ENCODE results near the gene CCDC3. TPM values are rescaled to one million over a fixed set of nuclear protein-coding genes. Genes with fewer than 3 reads are reported as not detected.

The CCDC3 gene
- total and polyA plus RNA-seq, 9 donors, result 10.5 to 34.7 (median 22.3) TPM

DNA sequence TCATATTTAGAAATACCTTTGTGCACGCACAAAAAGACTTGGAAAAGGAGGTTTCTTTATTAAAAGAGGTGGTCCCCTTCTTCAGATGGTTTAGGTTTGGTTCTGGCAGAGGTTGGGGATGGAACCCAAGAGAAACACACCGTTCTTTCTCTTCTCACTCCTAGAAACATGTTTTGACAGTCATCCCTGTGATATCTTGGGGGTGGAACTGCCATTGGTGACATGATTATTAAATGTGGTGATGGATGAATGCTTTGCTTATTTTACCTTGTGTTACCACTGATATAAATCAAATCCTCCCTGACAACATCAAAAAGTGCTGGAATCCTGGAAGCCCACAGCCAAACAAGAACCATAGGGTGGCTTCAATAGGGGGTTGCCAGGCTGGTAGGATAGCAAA is 146.5 kb downstream of the CCDC3 start:
- DNase-seq, result no peak
- Histone ChIP-seq H3K4me3 (ENCODE audit: low read length) (no peak overlapping the region), H3K4me1 (ENCODE audit: control insufficient read depth, insufficient read depth, low read length) (peaks cover 3% of the 10 kb centered on the region), H3K36me3 (ENCODE audit: control insufficient read depth, insufficient read depth, low read length) (no peaks in the 10 kb centered on the region), H3K27me3 (ENCODE audit: control insufficient read depth, insufficient read depth, low read length) (no peaks in the 10 kb centered on the region), H3K27ac (ENCODE audit: low read length) (no peak overlapping the region), H3K9me3 (replicated peaks; ENCODE audit: control insufficient read depth, low read depth, low read length) (no peaks in the 10 kb centered on the region)
- WGBS (ENCODE audit: insufficient coverage), result no CpG with 5 or more reads among the region's 2 CpGs

DNA sequence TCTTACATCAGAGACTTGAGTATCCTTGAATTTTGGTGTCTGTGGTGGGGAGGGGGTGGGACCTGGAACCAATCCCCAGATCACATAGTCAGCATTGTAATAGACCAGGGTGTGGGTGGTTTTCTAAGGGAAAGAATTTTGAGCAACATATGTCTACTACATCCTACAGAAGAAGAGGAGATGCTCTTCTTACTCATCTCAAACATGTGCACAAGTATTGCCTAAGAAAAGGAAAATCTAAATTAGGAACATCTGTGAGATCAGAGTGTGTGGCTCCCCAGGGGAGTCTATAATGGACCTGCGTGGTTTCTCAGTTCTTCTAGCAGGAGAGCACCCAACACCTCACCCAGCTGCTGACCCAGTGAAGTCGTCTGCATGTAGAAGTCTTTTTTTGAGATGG is 148.8 kb downstream of the CCDC3 start:
- no peak overlapping the region for H3K27ac ChIP-seq (ENCODE audit: low read length)
- no peak for DNase-seq
- H3K4me3 ChIP-seq (ENCODE audit: low read length), result no peak overlapping the region
- no peaks in the 10 kb centered on the region for H3K36me3 ChIP-seq (ENCODE audit: control insufficient read depth, insufficient read depth, low read length)
- no peaks in the 10 kb centered on the region for H3K27me3 ChIP-seq (ENCODE audit: control insufficient read depth, insufficient read depth, low read length)
- H3K4me1 ChIP-seq (ENCODE audit: control insufficient read depth, insufficient read depth, low read length), result peaks cover 18% of the 10 kb centered on the region
- no peaks in the 10 kb centered on the region for H3K9me3 ChIP-seq (replicated peaks; ENCODE audit: control insufficient read depth, low read depth, low read length)
- WGBS (ENCODE audit: insufficient coverage), result no CpG with 5 or more reads among the region's 2 CpGs

DNA sequence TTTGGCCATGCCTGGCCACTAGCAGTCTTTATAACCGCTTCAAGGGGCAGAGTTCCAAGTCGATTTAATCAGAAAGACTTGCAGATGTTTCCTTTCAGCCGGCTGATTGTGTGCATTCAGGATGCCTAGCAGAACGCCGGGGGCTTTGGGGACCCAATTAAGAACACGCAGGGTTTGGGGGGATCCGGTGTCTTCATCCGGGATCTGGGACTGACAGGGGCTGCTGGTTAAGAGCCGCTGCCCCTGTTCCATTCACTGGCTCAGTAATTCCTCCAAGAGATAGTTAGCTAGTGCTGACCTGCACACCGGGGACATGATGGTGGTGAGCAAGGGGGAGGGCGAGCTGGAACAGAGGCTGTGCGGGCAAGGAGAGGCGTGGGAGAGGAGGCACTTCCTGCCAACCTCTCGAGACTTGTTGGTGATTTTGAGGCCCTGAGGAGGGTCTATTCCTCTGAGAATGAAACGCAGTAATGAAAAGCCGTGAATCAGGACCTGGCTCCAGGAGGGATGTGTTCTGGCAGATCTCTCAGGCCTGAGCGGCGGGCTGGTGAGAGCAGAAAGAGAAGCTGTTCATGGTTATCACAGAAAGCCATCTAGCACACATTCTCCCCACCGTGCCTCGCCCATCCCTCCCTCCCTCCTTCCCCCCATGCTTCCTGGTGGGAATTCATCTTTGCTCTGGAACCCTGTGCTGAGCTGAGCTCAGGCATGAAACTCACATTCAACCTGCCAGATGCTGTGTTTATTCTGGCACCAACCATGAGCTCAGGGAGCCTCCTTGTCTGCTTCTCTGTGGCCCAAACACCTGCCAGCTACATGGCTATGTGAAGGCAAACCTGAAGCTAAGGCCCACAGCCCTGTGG is 152.0 kb downstream of the CCDC3 start:
- DNase-seq, result peak; percentile 79
- Histone ChIP-seq H3K27ac (ENCODE audit: low read length) (no peak overlapping the region), H3K4me1 (ENCODE audit: control insufficient read depth, insufficient read depth, low read length) (peaks cover 24% of the 10 kb centered on the region), H3K9me3 (replicated peaks; ENCODE audit: control insufficient read depth, low read depth, low read length) (no peaks in the 10 kb centered on the region), H3K4me3 (ENCODE audit: low read length) (no peak overlapping the region), H3K36me3 (ENCODE audit: control insufficient read depth, insufficient read depth, low read length) (no peaks in the 10 kb centered on the region), H3K27me3 (ENCODE audit: control insufficient read depth, insufficient read depth, low read length) (no peaks in the 10 kb centered on the region)
- whole genome bisulfite sequencing (ENCODE audit: insufficient coverage), result 13% methylated on average over 16 of the region's 20 CpGs

DNA sequence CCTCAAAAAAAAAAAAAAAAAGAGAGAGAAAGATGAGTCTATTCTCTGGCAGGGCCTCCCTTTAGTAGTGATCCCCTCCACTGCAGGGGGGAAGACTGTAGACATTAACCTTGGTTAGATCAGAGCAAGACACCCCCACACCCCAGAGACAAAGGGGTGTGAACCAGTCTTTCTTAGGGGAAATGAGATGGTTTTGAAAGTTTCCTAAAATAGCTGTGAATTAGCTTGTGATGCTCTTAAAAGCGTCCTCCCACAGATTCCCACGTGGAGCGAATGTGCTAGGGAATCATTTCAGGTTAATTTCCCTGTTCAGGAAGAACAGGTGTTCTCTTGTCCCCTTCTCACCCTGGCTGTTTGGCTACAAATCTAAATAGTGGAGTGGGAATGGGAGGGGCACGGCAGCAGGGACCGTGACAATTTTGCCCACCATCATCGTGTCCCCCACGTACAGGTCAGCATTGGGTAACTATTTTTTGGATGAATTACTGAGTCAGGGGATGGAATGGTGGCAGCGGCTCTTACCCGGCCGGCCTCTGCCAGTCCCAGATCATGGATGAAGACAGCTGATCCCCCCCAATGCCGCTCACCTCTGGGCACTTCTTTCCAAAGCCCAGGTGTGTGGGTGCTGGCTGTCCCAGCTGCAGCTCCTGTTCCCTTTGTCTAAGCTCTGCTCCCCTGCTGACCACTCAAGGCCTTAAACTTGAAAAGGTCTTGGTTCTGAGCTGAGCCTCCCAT is 152.9 kb downstream of the CCDC3 start:
- WGBS (ENCODE audit: insufficient coverage), result 74% methylated on average over 8 of the region's 11 CpGs
- H3K9me3 ChIP-seq (replicated peaks; ENCODE audit: control insufficient read depth, low read depth, low read length), result no peaks in the 10 kb centered on the region
- H3K36me3 ChIP-seq (ENCODE audit: control insufficient read depth, insufficient read depth, low read length), result no peaks in the 10 kb centered on the region
- H3K4me1 ChIP-seq (ENCODE audit: control insufficient read depth, insufficient read depth, low read length), result peaks cover 31% of the 10 kb centered on the region
- no peak overlapping the region for H3K4me3 ChIP-seq (ENCODE audit: low read length)
- DNase-seq, result no peak
- H3K27ac ChIP-seq (ENCODE audit: low read length), result no peak overlapping the region
- H3K27me3 ChIP-seq (ENCODE audit: control insufficient read depth, insufficient read depth, low read length), result no peaks in the 10 kb centered on the region

DNA sequence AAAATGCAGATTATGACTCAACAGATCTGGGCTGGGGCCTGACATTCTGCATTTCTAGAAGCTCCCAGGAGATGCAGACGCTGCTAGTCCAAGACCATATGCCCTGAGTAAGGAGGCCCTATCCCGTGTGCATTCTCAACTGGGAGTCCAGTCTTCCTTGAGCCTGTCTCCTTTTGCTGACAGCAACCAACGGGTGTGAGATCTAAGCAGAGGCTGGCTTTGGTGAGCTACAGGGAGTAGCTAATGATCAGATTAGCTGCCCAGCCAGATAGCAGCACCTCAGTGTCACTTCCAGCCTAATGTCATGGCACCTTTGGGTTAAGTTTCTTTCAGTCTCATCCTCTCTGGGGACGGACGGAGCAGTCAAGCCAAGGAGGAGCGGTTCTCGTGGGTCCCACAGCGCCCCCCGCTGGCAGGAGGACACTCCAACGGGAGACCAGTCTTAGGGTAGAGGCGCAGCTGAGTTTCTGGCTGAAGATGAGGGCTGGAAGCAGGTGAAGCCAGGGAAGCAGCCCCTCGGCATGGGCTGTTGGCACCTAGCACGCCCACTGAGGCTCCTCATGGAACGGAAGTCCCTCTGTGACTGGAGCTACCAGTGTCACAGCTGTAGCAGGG is 154.0 kb downstream of the CCDC3 start:
- 64% methylated on average over 14 of the region's 14 CpGs for WGBS (ENCODE audit: insufficient coverage)
- DNase-seq, result no peak
- H3K4me3 ChIP-seq (ENCODE audit: low read length), result no peak overlapping the region
- H3K27ac ChIP-seq (ENCODE audit: low read length), result no peak overlapping the region
- H3K4me1 ChIP-seq (ENCODE audit: control insufficient read depth, insufficient read depth, low read length), result peaks cover 35% of the 10 kb centered on the region
- no peaks in the 10 kb centered on the region for H3K36me3 ChIP-seq (ENCODE audit: control insufficient read depth, insufficient read depth, low read length)
- no peaks in the 10 kb centered on the region for H3K9me3 ChIP-seq (replicated peaks; ENCODE audit: control insufficient read depth, low read depth, low read length)
- no peaks in the 10 kb centered on the region for H3K27me3 ChIP-seq (ENCODE audit: control insufficient read depth, insufficient read depth, low read length)

DNA sequence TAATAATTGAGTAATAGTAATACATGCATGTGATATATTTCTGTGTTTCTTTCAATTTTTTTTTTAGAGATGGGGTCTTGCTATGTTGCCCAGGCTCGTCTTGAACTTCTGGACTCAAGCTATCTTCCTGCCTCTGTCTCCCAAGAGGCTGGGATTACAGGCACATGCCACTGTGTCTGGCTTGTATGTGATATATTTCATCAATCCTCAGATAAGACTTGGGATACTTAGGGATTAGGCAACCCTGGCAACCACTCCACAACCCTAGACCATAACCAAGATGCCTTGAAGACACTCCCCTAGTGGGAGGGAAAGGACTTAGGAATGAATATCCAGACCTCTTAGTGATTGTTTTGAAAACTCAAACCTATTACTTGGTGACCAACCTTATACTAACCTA is 154.8 kb downstream of the CCDC3 start:
- no peaks in the 10 kb centered on the region for H3K36me3 ChIP-seq (ENCODE audit: control insufficient read depth, insufficient read depth, low read length)
- no peaks in the 10 kb centered on the region for H3K27me3 ChIP-seq (ENCODE audit: control insufficient read depth, insufficient read depth, low read length)
- no peak for DNase-seq
- WGBS (ENCODE audit: insufficient coverage), result no CpG with 5 or more reads among the region's 1 CpG
- H3K9me3 ChIP-seq (replicated peaks; ENCODE audit: control insufficient read depth, low read depth, low read length), result no peaks in the 10 kb centered on the region
- H3K4me3 ChIP-seq (ENCODE audit: low read length), result no peak overlapping the region
- peaks cover 40% of the 10 kb centered on the region for H3K4me1 ChIP-seq (ENCODE audit: control insufficient read depth, insufficient read depth, low read length)
- H3K27ac ChIP-seq (ENCODE audit: low read length), result no peak overlapping the region

Other genes starting within 250 kb of the CCDC3 start
- 19.7 TPM for gene OPTN, start 98.5 kb upstream of the CCDC3 start, total RNA-seq
- 10 to 100 TPM; 23.3 to 34.6 (median 28.4) TPM for gene OPTN, start 98.5 kb upstream of the CCDC3 start, polyA plus RNA-seq (ENCODE audit: insufficient read depth in 1 of 8, insufficient read length in 8 of 8, low replicate concordance in 1 of 8)
- gene MCM10, start 159.8 kb upstream of the CCDC3 start, total RNA-seq, result 5.1 TPM
- gene MCM10, start 159.8 kb upstream of the CCDC3 start, polyA plus RNA-seq (ENCODE audit: insufficient read depth in 1 of 8, insufficient read length in 8 of 8, low replicate concordance in 1 of 8), result 1 to 10 TPM; 4.5 to 7.5 (median 5.3) TPM
- 2.6 TPM for gene UCMA, start 232.7 kb upstream of the CCDC3 start, total RNA-seq
- 1 to 10 TPM in 4 of 8 donors, under 1 TPM in 4; 0.31 to 2.8 (median 0.85) TPM for gene UCMA, start 232.7 kb upstream of the CCDC3 start, polyA plus RNA-seq (ENCODE audit: insufficient read depth in 1 of 8, insufficient read length in 8 of 8, low replicate concordance in 1 of 8)

Data from muscle of leg (tissue), 11 donors.